Heart right ventricle (tissue), 16 donors: Measurements from ENCODE around the gene ARID3B. TPM values are rescaled to one million over a fixed set of nuclear protein-coding genes. Genes with fewer than 3 reads are reported as not detected.

Experiments
- ATAC-seq, 8 donors: fragments of 200-7000 bp; cut with Tn5 transposase; one replicate each; pipeline ENCODE4 v1.9.1; 2020; ENCODE audit warnings: mild to moderate bottlenecking in 8 of 8, moderate library complexity in 8 of 8, moderate number of reproducible peaks in 1 of 8
- DNase-seq, 2 donors: peaks; one replicate each; pipeline ENCODE4 v3.0.0-alpha.2; 2020
- H3K27ac ChIP-seq, 10 donors: fragments of 200-600 bp; sonication (generic) in 2 of 10; one replicate each; pipeline versions ENCODE4 v1.5.0 to v1.8.0; 2020 to 2022; ENCODE audit warnings: mild to moderate bottlenecking in 3 of 10
- H3K27me3 ChIP-seq, 7 donors: fragments of 200-600 bp; one replicate each; pipeline ENCODE4 v1.8.0; 2021 to 2022; ENCODE audit warnings: mild to moderate bottlenecking in 2 of 7
- H3K36me3 ChIP-seq, 9 donors: fragments of 200-600 bp; sonication (generic) in 1 of 9; one replicate each; pipeline versions ENCODE4 v1.5.0 to v1.8.0; 2020 to 2022; ENCODE audit warnings: mild to moderate bottlenecking in 2 of 9
- H3K4me1 ChIP-seq, 9 donors: fragments of 200-600 bp; sonication (generic) in 1 of 9; one replicate each; pipeline versions ENCODE4 v1.5.0 to v1.8.0; 2020 to 2022; ENCODE audit warnings: mild to moderate bottlenecking in 4 of 9
- H3K4me3 ChIP-seq, 10 donors: fragments of 200-600 bp; sonication (generic) in 2 of 10; one replicate each; pipeline versions ENCODE4 v1.5.0 to v1.8.0; 2020 to 2022; ENCODE audit warnings: mild to moderate bottlenecking in 7 of 10, moderate library complexity in 2 of 10
- H3K9me3 ChIP-seq, 11 donors: fragments of 200-600 bp in 10 of 11; sonication (generic) in 2 of 11; one replicate each; pipeline versions ENCODE4 v1.5.0 to v1.8.0; 2013 to 2022; ENCODE audit warnings: mild to moderate bottlenecking in 2 of 11, control low read depth in 1 of 11, moderate library complexity in 1 of 11
- WGBS, 2 donors: extraction: QIAGEN DNeasy Blood & Tissue Kit; methylation state at CpG; one replicate each; pipeline ENCODE4 v1.1.7; 2013; ENCODE audit warnings: inconsistent platforms in 1 of 2; 5-methylcytosine and 5-hydroxymethylcytosine counted together
- intact Hi-C, 10 donors: fragments of 100-400 bp; cut with DNase I; formaldehyde crosslinking; loops; one replicate each; pipeline versions ENCODE4 v1.11.1 to v1.14.2; 2022
- polyA plus RNA-seq, 2 donors: library from polyadenylated mRNA; stranded (reverse); fragments of 200-250 nt; gene quantifications; one replicate each; pipeline ENCODE4 v1.2.3, GENCODE V29; 2013
- total RNA-seq, 10 donors: library from RNA; stranded (reverse); fragmentation: NEBNext Ultra II Directional in 3 of 10; extraction: Animal tissue kit (Norgen Biotek cat#: 25700) in 3 of 10; gene quantifications; one replicate each; pipeline versions ENCODE4 v1.2.1 to v1.2.4, GENCODE V29; 2021 to 2023
- TF ChIP-seq, protein P1 (sequence below), 9 donors: fragments of 200-600 bp; sonication (generic) in 2 of 9; IDR thresholded peaks; one replicate each; pipeline versions ENCODE4 v1.5.0 to v1.8.0; 2021 to 2022; ENCODE audit warnings: antibody characterized with exemption in 9 of 9, mild to moderate bottlenecking in 5 of 9, moderate library complexity in 1 of 9
- donor health status: Arrhythmogenic right ventricular cardiomyopathy.
- donor health status: ischemic (EF 13 %, LVEDD 7.1; RV severe dilation, severe dysfunction).
- donor health status: healthy with polysubstance abuse.
- donor health status: DM: no; HTN: yes; CAD: no.
- donor health status: DM: no; HTN: no; CAD: no.
- donor health status: ischemic (EF 25% LVEDD 6.9; RV normal size, moderate dysfunction).
- donor health status: ischemic (EF 25% LVEDD 5.7; RV mildly dilated, moderate dysfunction).
- donor health status: healthy.
- donor health status: DM: yes; HTN: yes; CAD: no.
- donor health status: Ischemic cardiomyopathy.
- donor health status: ischemic (EF 35%, LVEDD 5.7; RV mildly dilated, moderate dysfunction).
- donor health status: nonischemic (EF 11% LVEDD 7.7; RV severe dilation, severe dysfunction).
- donor health status: DM: yes; HTN: yes; CAD: no.
- donor health status: PGD.
- donor health status: ischemic (EF 29% LVEDD 5.4; RV normal size, mild dysfunction).
- donor health status: nonischemic (EF 23%, LVEDD 6.1; RV moderate dilation, normal function).

Gene ARID3B
- total and polyA plus RNA-seq, 12 donors, result 1.2 to 3.7 (median 2.4) TPM

DNA sequence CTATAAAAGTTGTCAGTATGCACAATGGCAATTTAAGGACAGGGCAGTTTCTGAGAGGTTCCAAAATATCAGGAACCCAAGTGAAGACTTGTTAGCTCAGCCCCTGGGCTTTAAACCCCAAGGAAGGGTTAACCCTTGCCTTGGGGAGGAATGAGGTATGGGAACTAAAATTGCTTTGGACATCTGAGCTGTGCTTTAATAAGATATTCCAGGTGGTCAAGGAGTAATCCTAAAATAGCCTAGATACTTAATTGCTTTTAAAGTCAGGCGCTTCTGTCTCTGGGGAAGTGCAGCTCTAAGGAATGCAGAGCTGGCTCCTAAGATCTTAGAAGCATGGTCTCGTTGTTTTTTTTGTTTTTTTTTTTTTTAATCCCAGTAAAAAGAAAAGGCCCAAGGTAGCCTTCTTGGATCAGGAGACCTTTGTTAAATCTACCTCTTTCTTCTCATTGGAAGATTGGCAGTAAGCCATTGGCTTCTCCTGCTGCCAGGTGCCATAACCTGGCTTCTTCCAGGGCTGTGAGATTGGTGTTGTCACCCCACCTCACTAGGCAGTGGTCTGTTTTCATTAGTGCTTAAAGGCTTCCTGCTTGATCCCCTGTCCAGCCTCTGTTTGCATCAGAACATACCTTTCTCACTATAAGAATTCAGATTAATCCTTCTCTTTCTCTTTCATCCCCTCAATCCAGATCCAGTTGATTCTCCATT is 24.5 kb downstream of the ARID3B start:
- TF ChIP-seq, protein P1, sequence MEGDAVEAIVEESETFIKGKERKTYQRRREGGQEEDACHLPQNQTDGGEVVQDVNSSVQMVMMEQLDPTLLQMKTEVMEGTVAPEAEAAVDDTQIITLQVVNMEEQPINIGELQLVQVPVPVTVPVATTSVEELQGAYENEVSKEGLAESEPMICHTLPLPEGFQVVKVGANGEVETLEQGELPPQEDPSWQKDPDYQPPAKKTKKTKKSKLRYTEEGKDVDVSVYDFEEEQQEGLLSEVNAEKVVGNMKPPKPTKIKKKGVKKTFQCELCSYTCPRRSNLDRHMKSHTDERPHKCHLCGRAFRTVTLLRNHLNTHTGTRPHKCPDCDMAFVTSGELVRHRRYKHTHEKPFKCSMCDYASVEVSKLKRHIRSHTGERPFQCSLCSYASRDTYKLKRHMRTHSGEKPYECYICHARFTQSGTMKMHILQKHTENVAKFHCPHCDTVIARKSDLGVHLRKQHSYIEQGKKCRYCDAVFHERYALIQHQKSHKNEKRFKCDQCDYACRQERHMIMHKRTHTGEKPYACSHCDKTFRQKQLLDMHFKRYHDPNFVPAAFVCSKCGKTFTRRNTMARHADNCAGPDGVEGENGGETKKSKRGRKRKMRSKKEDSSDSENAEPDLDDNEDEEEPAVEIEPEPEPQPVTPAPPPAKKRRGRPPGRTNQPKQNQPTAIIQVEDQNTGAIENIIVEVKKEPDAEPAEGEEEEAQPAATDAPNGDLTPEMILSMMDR (IDR thresholded peaks at IDR 0.05), result no peak
- peaks cover 0 to 9% (median 0%) of the 10 kb centered on the region in 9 donors for H3K36me3 ChIP-seq
- no peaks in the 10 kb centered on the region for H3K9me3 ChIP-seq
- H3K4me3 ChIP-seq, result no peak overlapping the region
- no peak for DNase-seq
- peaks cover 0 to 12% (median 6%) of the 10 kb centered on the region in 9 donors for H3K4me1 ChIP-seq
- no peak overlapping the region for H3K27ac ChIP-seq
- no peak for ATAC-seq
- 65 to 67% methylated on average over 2 of the region's 2 CpGs for WGBS, 2 donors
- intact Hi-C loops, result no loop called here
- no peaks in the 10 kb centered on the region for H3K27me3 ChIP-seq

DNA sequence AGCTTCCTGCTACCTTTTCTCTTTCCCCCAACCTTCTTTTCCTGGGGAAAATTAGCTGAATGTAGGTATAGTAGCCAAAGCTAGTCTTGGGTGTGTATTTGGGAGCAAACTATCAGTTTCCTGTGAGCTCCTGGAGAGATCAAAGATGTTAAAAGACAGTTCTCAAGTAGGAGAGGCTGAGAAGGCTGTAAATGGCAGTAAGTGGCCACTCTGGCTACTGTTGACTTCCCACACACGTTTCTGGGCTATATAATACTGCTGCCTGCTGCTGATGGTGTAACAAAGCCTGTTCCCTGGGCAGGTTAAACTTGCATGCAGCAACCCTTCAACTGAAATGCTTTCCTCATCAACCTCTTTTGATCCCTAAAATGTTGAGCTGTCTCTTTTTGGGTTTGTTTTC is 27.6 kb downstream of the ARID3B start:
- WGBS, 2 donors, result 67 to 86% methylated on average over 1 of the region's 1 CpG
- intact Hi-C loops, result no loop called here
- DNase-seq, result no peak
- peaks cover 0 to 22% (median 13%) of the 10 kb centered on the region in 9 donors for H3K4me1 ChIP-seq
- no peak overlapping the region for H3K27ac ChIP-seq
- no peaks in the 10 kb centered on the region for H3K27me3 ChIP-seq
- no peak for ATAC-seq
- TF ChIP-seq, protein P1 (IDR thresholded peaks at IDR 0.05), result no peak
- H3K9me3 ChIP-seq, result no peaks in the 10 kb centered on the region
- no peak overlapping the region for H3K4me3 ChIP-seq
- peaks cover 0 to 26% (median 0%) of the 10 kb centered on the region in 9 donors for H3K36me3 ChIP-seq

DNA sequence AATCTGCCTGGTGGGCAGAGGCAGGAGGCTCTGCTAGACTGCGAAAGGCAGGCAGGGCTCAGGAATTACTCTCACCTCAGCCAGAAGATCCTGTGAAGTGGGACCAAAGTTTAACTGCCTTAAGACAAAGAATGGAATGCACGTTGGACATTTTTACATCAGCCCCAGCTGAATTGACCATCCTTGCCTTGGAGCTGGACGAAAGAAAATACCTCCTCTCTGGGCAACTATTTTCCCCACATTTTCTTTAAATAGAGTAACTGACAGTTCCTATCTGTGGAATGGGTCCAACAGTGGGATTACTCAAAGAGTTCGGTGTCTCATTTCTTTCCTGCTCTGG is 28.7 kb downstream of the ARID3B start:
- H3K9me3 ChIP-seq, result no peaks in the 10 kb centered on the region
- TF ChIP-seq, protein P1 (IDR thresholded peaks at IDR 0.05), result no peak
- ATAC-seq, result no peak
- H3K4me1 ChIP-seq, result peaks cover 0 to 22% (median 13%) of the 10 kb centered on the region in 9 donors
- intact Hi-C loops, result no loop called here
- peak overlapping the region in 2 of 10 donors; percentile 40 to 46 for H3K27ac ChIP-seq
- 79 to 80% methylated on average over 4 of the region's 4 CpGs for WGBS, 2 donors
- no peak for DNase-seq
- peaks cover 0 to 37% (median 0%) of the 10 kb centered on the region in 9 donors for H3K36me3 ChIP-seq
- no peaks in the 10 kb centered on the region for H3K27me3 ChIP-seq
- no peak overlapping the region for H3K4me3 ChIP-seq

DNA sequence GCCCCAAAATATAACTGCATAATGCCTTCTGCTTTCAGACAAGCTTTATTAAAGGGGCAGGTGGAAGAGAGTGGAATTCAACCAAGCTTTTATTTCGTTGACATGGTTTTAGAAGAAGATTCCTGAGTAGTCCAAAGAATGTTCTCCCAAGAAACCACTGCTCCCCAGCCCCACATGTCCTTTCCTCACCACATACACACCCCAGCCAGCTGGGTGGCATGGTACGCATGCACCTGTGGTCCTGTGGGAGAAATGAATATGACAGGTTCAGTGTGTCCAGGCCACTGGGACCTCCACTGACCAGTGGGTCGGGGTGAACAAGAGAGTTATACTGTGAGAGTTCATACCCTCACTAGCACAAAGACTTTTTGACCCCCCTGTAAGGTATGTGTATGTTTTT is 30.2 kb downstream of the ARID3B start:
- Histone ChIP-seq H3K36me3 (peaks cover 0 to 52% (median 0%) of the 10 kb centered on the region in 9 donors), H3K27ac (peak overlapping the region in 1 of 10 donors; percentile 7), H3K27me3 (no peaks in the 10 kb centered on the region), H3K4me1 (peaks cover 0 to 22% (median 13%) of the 10 kb centered on the region in 9 donors), H3K4me3 (no peak overlapping the region), H3K9me3 (no peaks in the 10 kb centered on the region)
- 93% methylated on average over 3 of the region's 3 CpGs for WGBS, 2 donors
- ATAC-seq (no peak), DNase-seq (no peak)
- intact Hi-C loops, result no loop called here
- TF ChIP-seq, protein P1 (IDR thresholded peaks at IDR 0.05), result no peak
